AG09319 (cell line): Measurements from ENCODE around the gene TPCN1.

Experiments used
- DNase-seq: peaks from one replicate; pipeline ENCODE4 v3.0.0-alpha.2; 2010; ENCODE audit warnings: low read depth; ENCODE audit errors: extremely low read depth
- CTCF ChIP-seq: IDR thresholded peaks from 2 replicates; pipeline ENCODE4 v1.5.1; 2011; ENCODE audit warnings: low read depth, mild to moderate bottlenecking, inconsistent platforms, low read length, moderate library complexity

Gene TPCN1

GRCh38 chr12:113196990-113197389 lies 24.3 kb upstream of the TPCN1 start:
- peak; percentile 53 for DNase-seq
- peak; percentile 77 for TF ChIP-seq CTCF

GRCh38 chr12:113197518-113198077 lies 23.7 kb upstream of the TPCN1 start:
- no peak for DNase-seq
- TF ChIP-seq CTCF: no peak

GRCh38 chr12:113198296-113198695 lies 23.0 kb upstream of the TPCN1 start:
- DNase-seq: no peak

GRCh38 chr12:113200021-113200797 lies 21.1 kb upstream of the TPCN1 start:
- TF ChIP-seq CTCF: no peak
- no peak for DNase-seq

More at GRCh38 chr12:113198296-113198695, 23.0 kb upstream of the TPCN1 start:
- TF ChIP-seq CTCF: no peak

GRCh38 chr12:113201187-113202177 lies 19.8 kb upstream of the TPCN1 start:
- DNase-seq: no peak
- TF ChIP-seq CTCF: no peak

GRCh38 chr12:113202300-113203075 lies 18.8 kb upstream of the TPCN1 start:
- no peak for TF ChIP-seq CTCF
- DNase-seq: no peak
